Measurements from ENCODE around the gene PRG3. TPM values are rescaled to one million over a fixed set of nuclear protein-coding genes. Genes with fewer than 3 reads are reported as not detected.

Gene PRG3
- total RNA-seq, 1 experiment from 2014 or later, result not detected

DNA sequence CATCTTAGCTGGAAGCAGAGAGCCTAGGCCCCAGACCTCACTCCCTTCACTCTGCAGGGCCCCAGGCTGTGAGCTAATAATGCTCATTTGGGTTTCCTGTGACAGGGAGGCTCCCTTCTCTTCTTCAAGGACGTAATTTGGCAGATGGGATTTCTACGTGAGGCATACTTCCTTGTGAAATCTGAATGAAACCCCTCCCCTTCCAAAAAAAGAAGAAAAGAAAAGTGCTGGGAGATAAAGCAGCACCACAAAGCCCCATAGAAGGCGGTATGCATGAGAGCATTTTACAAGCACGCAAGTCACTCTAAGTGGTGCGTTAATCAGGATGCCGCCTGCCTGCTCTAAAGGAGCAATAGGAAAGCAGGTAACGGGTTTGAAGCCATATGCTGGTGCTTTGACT is 37.1 kb downstream of the PRG3 start:
- RAD21 ChIA-PET (ENCODE audit: low non-redundant PET in 1 of 2, low total read pairs in 2 of 2, uncharacterized antibody in 2 of 2, unreplicated experiment in 2 of 2), result no interaction called here
- no TSS peak for BruUV-seq (replicated peaks)
- Histone ChIP-seq H3K4me3 (replicated peaks in 1 of 2; ENCODE audit: low read depth in 1 of 2, low read length in 2 of 2) (no peak overlapping the region), H3K27ac (ENCODE audit: low read depth, low read length) (no peak overlapping the region), H3K4me2 (ENCODE audit: low read length) (no peak overlapping the region), H4K20me1 (ENCODE audit: insufficient read depth) (no peaks in the 10 kb centered on the region), H3K36me3 (ENCODE audit: control insufficient read depth in 1 of 2, insufficient read depth in 2 of 2, low read length in 2 of 2) (no peaks in the 10 kb centered on the region), H3K27me3 (ENCODE audit: insufficient read depth, low read length) (no peaks in the 10 kb centered on the region), H3K9me2 (ENCODE audit: insufficient read depth) (no peaks in the 10 kb centered on the region), H3K79me2 (ENCODE audit: insufficient read depth, low read length) (no peaks in the 10 kb centered on the region), H3K9ac (ENCODE audit: low read length) (no peak overlapping the region), H2AFZ (ENCODE audit: low read depth, low read length, poor library complexity, severe bottlenecking) (no peak overlapping the region), H3K4me1 (ENCODE audit: control insufficient read depth in 1 of 2, insufficient read depth in 2 of 2, low read length in 2 of 2) (peaks cover 0 to 11% of the 10 kb centered on the region in 2 experiments; a peak in 2 of 4 replicates), H3K9me3 (ENCODE audit: control insufficient read depth in 1 of 2, insufficient read depth in 1 of 2, low read depth in 1 of 2, low read length in 2 of 2) (no peaks in the 10 kb centered on the region)
- POLR2A ChIA-PET, result interaction anchor here (1.0 kb wide), 1 partner anchor 19 kb away, joined by 3 read pairs; the partner anchor contains the start of gene TNKS1BP1
- ATAC-seq, result no peak
- TF ChIP-seq POLR2A (IDR thresholded peaks at IDR 0.05; ENCODE audit: borderline replicate concordance, extremely low read depth, insufficient read depth, insufficient read length) (no peak), ELF1 (IDR thresholded peaks at IDR 0.05; ENCODE audit: borderline replicate concordance, low read depth) (no peak)
- TF ChIP-seq, protein P1, sequence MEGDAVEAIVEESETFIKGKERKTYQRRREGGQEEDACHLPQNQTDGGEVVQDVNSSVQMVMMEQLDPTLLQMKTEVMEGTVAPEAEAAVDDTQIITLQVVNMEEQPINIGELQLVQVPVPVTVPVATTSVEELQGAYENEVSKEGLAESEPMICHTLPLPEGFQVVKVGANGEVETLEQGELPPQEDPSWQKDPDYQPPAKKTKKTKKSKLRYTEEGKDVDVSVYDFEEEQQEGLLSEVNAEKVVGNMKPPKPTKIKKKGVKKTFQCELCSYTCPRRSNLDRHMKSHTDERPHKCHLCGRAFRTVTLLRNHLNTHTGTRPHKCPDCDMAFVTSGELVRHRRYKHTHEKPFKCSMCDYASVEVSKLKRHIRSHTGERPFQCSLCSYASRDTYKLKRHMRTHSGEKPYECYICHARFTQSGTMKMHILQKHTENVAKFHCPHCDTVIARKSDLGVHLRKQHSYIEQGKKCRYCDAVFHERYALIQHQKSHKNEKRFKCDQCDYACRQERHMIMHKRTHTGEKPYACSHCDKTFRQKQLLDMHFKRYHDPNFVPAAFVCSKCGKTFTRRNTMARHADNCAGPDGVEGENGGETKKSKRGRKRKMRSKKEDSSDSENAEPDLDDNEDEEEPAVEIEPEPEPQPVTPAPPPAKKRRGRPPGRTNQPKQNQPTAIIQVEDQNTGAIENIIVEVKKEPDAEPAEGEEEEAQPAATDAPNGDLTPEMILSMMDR (IDR thresholded peaks at IDR 0.05 in 2 of 3, conservative IDR thresholded peaks at IDR 0.05 in 1 of 3; ENCODE audit: borderline replicate concordance in 1 of 3, insufficient read depth in 1 of 3, low read depth in 2 of 3, low read length in 2 of 3), result no peak
- intact Hi-C loops (cut with micrococcal nuclease), result loop anchor here (2.0 kb wide), 2 partner anchors 183 to 1169 kb away; no protein-coding TSS in a partner anchor
- CTCF ChIA-PET, result no interaction called here
- DNase-seq (ENCODE audit: low read depth, low spot score), result no peak

DNA sequence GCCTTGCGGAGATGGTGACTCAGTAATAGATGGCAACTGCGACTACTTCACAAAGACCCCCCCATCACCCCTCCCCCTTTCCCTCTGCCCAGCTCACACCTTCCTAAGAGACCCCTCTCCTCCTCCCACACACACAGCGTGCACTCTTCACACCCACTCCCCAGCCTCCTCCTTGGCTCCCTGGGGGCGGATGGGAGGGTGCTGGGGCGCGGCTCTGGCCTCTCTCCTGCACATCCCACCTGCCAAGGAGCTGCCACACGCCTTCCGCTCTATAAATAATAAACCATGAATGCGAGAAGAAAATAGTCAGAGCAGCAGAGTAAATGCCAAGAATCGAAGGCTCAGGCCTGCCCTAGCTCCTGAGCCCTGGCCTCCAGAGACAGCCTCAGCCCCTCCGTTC is 38.2 kb downstream of the PRG3 start:
- H3K27ac ChIP-seq (ENCODE audit: low read depth, low read length), result no peak overlapping the region
- CTCF ChIA-PET, result no interaction called here

More for the DNA sequence above, 38.2 kb downstream of the PRG3 start:
- no peaks in the 10 kb centered on the region for H3K27me3 ChIP-seq (ENCODE audit: insufficient read depth, low read length)
- no peak overlapping the region for H3K4me3 ChIP-seq (replicated peaks in 1 of 2; ENCODE audit: low read depth in 1 of 2, low read length in 2 of 2)
- no peaks in the 10 kb centered on the region for H4K20me1 ChIP-seq (ENCODE audit: insufficient read depth)
- no peak for DNase-seq (ENCODE audit: low read depth, low spot score)
- intact Hi-C loops (cut with micrococcal nuclease), result no loop called here
- no peak for ATAC-seq
- TF ChIP-seq FOSL1 (IDR thresholded peaks at IDR 0.05; ENCODE audit: low read depth) (no peak), SIN3A (IDR thresholded peaks at IDR 0.05; ENCODE audit: low read depth) (no peak), RAD21 (IDR thresholded peaks at IDR 0.05; ENCODE audit: low read depth) (no peak), POLR2A (IDR thresholded peaks at IDR 0.05; ENCODE audit: borderline replicate concordance, extremely low read depth, insufficient read depth, insufficient read length) (no peak)
- no peaks in the 10 kb centered on the region for H3K79me2 ChIP-seq (ENCODE audit: insufficient read depth, low read length)
- no TSS peak for BruUV-seq (replicated peaks)
- peaks cover 0 to 11% of the 10 kb centered on the region in 2 experiments; a peak in 2 of 4 replicates for H3K4me1 ChIP-seq (ENCODE audit: control insufficient read depth in 1 of 2, insufficient read depth in 2 of 2, low read length in 2 of 2)
- POLR2A ChIA-PET, result interaction anchor here (0.7 to 1.0 kb wide), 2 partner anchors 17 to 35 kb away, joined by 3 read pairs; partner anchors contain the start of gene TNKS1BP1
- H3K9me3 ChIP-seq (ENCODE audit: control insufficient read depth in 1 of 2, insufficient read depth in 1 of 2, low read depth in 1 of 2, low read length in 2 of 2), result no peaks in the 10 kb centered on the region
- H3K9ac ChIP-seq (ENCODE audit: low read length), result no peak overlapping the region
- no peak overlapping the region for H3K4me2 ChIP-seq (ENCODE audit: low read length)
- no peaks in the 10 kb centered on the region for H3K36me3 ChIP-seq (ENCODE audit: control insufficient read depth in 1 of 2, insufficient read depth in 2 of 2, low read length in 2 of 2)
- no peak overlapping the region for H2AFZ ChIP-seq (ENCODE audit: low read depth, low read length, poor library complexity, severe bottlenecking)
- H3K9me2 ChIP-seq (ENCODE audit: insufficient read depth), result no peaks in the 10 kb centered on the region
- RAD21 ChIA-PET (ENCODE audit: low non-redundant PET in 1 of 2, low total read pairs in 2 of 2, uncharacterized antibody in 2 of 2, unreplicated experiment in 2 of 2), result no interaction called here
